AG20443 (cell line): ENCODE measurements around the gene PEX13.
A peak's percentile ranks its signal among the peaks of the same experiment; 100 is the strongest.
"Not testable (repeated sequence)": the region's sequence is repeated elsewhere in the genome, so short reads cannot be mapped to it uniquely, and the experiment has no call there.

Experiments
- DNase-seq: peaks from one replicate; pipeline ENCODE4 v3.0.0; 2012; ENCODE audit warnings: low spot score, mixed read lengths

The PEX13 gene

DNA sequence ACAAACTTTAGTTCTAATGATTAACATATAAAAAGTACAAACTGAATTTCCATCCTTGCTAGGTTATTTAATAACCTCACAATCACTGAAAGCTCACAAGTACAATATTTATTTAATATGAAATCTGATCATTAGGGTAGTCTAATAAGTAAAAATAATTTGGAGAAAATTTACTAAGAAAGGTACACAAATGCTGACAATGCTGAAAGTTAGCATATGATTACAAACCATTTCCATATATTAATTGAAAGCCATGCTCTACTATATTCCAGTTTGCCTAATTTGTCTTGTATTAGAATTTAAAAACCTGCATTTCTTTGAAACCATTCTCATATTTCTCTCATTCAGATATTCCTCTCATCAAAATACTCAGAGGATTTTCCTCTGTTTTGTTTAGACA, 8.2 kb upstream of the PEX13 start:
- no peak for DNase-seq

DNA sequence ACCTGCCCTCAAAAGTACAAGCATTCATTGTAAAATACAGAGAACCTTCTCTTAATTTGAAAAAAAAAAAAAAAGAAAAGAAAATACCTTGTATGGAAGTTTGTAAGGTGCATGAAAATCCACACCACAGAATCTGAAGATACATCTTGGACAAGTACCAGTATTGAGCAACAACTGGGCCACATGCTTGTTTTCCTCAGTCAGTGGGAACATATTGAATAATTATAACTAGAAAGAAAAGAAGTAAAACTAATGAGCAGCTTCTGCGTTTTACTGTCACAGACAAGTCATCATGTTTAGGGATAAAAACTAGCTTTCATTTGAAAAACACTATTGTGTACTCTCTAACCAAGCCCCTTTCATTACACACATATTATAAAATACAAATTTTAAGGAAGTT, 5.8 kb upstream of the PEX13 start:
- DNase-seq: peak; percentile 31

DNA sequence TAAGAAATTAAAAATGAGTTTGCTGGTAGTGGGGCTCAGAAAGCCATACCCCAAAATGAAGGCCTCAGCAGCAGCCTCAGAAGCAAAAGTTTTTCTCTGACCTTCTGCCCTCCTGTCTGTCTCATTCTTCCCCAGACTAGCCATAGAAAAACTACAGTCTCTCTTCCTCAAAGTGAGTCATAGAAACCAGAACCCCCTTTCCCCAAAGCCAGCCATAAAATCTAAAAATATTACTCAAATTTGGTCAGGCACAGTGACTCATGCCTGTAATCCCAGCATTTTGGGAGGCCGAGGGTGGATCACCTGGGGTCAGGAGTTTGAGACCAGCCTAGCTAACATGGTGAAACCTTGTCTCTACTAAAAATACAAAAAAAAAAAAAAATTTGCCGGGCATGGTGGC, 5.2 kb upstream of the PEX13 start:
- peak; percentile 23 for DNase-seq

- no peak for DNase-seq
Measured at GRCh38 chr2:61013382-61013781, 4.1 kb upstream of the PEX13 start.

DNA sequence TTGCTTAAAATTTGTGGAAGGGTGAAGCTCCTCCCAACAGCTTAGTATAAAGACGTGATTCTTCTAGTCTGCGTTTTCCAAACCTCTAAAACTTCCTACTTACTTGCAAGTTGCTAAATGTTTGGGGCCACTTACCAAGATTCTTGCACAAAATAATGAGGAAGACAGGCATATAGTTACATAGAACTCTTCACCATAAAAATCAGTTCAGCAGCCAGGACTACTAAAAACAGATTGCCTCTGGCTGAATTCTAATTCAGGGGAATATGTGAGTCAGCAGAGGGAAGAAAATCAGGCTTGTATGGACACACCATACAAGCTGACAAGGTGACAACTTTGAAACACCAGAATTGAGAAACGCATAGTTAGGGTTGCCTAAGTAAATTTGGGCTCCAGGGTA, 2.8 kb upstream of the PEX13 start:
- DNase-seq: no peak

DNA sequence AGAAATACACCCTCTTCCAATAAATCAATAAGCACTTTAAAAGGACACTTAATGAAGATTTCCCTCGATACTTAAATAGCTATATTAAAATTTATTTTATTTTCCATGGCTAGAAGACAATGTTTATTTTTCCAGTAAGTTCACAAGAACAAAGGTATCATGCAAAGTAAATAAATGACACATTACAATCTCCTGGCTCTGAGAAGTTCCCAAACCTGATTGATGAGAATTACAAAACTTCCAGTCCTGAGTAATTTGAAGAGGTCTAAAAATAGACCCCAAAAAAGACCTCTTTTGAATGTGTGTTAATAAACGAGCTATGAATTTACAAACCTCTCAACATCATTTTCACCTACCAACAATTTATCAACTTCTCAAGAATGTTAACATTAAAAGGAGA, 1.5 kb upstream of the PEX13 start:
- DNase-seq: no peak

DNA sequence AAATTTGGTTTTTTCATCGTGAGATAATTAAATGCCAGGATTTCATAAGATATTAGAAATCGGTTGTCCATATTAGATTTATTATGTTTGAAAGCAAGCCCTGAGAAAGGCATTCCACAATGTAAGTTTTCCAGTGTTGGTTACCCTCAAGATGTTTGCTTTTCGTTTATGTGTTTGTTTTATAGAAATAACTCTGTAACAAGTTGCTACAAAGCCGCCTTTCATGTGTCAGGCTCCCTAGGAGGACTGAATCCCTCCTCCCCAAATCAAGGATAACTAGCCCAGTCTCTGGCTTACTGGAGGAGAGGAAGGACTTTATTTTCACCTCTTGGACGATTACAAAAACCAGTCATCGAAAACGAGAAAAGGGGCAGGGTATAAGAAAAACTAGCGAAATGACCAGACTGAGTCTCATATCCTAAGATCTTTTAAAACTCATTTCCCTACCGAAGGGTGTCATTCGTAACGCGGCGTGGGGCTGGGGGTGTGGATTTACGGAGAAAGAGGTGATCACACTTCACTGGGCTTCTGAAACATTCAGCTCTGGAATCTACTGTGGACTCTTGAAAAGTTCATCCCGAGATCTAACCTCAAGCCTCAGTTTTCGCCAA, 1.0 kb upstream of the PEX13 start:
- DNase-seq: no peak

- peak; percentile 82 for DNase-seq
Measured at GRCh38 chr2:61017003-61017555, 441 bp upstream of the PEX13 start.

- DNase-seq: no peak
Measured at GRCh38 chr2:61018318-61018755, 817 bp downstream of the PEX13 start.

DNA sequence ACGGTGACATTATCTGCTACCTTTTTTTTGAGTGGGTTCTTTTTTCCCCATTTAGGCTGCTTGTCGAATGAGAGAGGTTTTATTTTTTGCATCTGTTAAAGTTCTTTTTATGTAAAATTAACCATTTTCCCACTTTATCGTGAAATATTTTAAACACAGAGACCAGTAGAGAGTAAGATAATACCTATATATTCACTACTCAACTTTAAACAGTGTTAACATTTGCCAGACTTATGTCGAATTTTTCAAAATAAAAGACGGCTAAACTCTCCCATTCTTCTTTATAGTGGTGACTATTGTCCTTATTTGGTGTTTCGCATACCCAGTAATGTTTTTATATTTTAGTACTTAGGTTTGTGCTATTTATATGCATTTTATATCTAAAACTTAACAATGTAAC, 1.3 kb downstream of the PEX13 start:
- no peak for DNase-seq

DNA sequence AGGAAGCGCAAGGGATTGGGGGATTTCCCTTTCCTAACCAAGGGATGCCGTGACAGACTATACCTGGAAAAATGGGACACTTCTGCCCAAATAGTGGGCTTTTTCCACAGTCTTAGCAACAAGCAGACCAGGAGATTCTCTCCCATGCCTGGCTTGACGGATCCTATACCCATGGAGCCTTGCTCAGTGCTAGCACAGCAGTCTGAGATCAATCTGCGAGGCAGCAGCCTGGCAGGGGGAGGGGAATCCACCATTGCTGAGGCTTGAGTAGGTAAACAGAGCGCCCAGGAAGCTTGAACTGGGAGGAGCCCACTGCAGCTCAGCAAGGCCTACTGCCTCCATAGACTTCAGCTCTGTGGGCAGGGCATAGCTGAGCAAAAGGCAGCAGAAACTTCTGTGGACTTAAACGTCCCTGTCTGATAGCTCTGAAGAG, 3.7 kb downstream of the PEX13 start:
- DNase-seq: no peak

GRCh38 chr2:61023670-61024069, 6.2 kb downstream of the PEX13 start:
- DNase-seq: no peak

- DNase-seq: no peak
Measured at GRCh38 chr2:61029533-61029932, 12.0 kb downstream of the PEX13 start.

DNA sequence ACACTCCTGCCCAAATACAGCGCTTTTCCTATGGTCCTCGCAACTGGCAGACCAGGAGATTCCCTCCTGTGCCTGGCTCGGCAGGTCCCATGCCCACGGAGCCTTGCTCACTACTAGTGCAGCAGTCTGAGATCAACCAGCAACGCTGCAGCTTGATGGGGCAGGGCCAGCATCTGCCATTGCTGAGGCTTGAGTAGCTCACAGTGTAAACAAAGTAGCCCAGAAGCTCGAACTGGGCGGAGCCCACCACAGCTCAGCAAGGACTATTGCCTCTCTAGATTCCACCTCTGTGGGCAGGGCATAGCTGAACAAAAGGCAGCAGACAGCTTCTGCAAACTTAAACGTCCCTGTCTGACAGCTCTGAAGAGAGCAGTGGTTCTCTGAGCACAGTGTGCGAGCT, 17.1 kb downstream of the PEX13 start:
- not testable (repeated sequence) for DNase-seq

GRCh38 chr2:61036643-61037042, 19.1 kb downstream of the PEX13 start:
- not testable (repeated sequence) for DNase-seq

- no peak for DNase-seq
Measured at GRCh38 chr2:61042807-61043206, 25.3 kb downstream of the PEX13 start.

DNA sequence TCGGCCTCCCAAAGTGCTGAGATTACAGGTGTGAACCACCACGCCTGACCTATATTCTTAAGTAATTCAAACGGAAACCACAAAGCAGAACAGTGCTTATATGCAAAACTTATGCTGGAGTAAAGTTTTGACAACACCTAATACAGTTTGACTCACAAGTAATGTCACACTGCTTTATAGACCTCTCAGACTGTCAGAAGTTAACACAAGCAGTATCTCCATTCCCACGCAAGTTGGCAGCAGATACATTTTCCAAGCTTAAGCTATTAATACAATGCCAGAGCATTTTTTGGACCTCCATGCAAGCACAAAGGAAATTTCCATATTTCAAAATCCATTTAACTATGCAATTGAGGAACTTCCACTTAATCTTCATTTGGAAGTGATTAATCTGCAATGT, 27.1 kb downstream of the PEX13 start:
- DNase-seq: no peak

- no peak for DNase-seq
Measured at GRCh38 chr2:61045226-61045625, 27.7 kb downstream of the PEX13 start.

DNA sequence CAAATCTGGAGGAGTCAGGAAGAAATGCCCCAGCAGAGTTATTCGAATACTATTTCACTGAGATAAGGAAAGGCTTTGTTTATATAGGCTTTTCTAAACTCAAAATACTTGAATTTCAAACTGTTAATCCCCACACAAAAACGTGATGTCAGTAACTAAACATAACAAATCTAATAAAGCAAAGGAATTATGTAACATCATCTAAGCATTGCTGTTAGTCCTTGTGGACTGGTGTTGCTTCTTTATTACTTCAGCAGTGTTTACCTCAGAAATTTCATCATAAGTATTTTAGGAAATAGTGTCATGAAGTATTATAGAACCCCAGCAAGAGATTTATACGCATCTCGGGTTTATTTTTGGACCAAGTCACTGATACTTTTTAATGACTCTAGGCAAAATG, 28.5 kb downstream of the PEX13 start:
- peak; percentile 9 for DNase-seq

GRCh38 chr2:61055557-61055956, 38.0 kb downstream of the PEX13 start:
- no peak for DNase-seq

- DNase-seq: no peak
Measured at GRCh38 chr2:61057562-61057961, 40.0 kb downstream of the PEX13 start.

- DNase-seq: no peak
Measured at GRCh38 chr2:61059382-61059781, 41.9 kb downstream of the PEX13 start.

GRCh38 chr2:61065714-61066709, 48.5 kb downstream of the PEX13 start, which contains the start of gene SANBR:
SANBR (plus strand) TSS chr2:61065871; CDS start chr2:61070351, 4,480 bp downstream.
- peak; percentile 98 for DNase-seq
